GM18499 (cell line): Measurements from ENCODE around the gene LHB.
"Not testable (repeated sequence)": the region's sequence is repeated elsewhere in the genome, so short reads cannot be mapped to it uniquely, and the experiment has no call there.

ENCODE experiments used
- ATAC-seq: cut with Tn5 transposase; IDR thresholded peaks from one replicate; pipeline ENCODE4 v1.9.1; 2021; ENCODE audit warnings: moderate number of reproducible peaks; ENCODE audit not compliant: insufficient read depth, unreplicated experiment

Gene LHB

DNA sequence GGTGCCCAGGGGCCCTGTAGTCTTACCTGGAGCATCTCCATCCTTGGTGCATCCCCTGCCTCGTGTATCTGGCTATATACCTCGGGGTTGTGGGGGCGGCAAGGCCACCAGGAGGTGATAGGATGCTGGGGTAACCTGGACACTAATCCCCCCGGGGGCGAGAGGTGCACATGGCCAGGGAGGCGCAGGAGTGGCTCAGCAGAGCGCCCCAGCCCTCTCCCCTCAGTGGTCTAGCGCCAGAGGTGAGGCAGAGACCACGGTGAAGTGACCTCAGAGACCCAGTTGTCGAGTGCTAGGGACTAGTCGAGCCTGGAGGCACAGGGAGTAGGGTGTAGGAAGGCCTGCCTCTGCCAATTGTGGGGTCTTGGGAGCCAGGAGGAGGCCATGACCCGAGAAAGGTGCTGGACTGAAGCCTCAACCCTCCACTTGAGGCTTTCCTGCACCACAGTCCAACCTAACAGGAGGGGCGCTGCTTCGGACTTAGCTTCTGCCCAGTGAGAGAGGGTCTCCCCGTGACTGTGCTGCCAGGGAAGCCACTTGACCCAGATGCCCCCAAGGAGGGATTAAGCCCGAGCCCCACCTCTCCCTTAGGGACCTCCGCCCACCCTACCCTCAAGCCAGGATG is at the start of gene LHB:
Gene LHB, minus strand, starts transcription at position 51 of the 625 bp plus-strand sequence. Its CDS starts 10 bp downstream, at position 41.
- no peak for ATAC-seq

DNA sequence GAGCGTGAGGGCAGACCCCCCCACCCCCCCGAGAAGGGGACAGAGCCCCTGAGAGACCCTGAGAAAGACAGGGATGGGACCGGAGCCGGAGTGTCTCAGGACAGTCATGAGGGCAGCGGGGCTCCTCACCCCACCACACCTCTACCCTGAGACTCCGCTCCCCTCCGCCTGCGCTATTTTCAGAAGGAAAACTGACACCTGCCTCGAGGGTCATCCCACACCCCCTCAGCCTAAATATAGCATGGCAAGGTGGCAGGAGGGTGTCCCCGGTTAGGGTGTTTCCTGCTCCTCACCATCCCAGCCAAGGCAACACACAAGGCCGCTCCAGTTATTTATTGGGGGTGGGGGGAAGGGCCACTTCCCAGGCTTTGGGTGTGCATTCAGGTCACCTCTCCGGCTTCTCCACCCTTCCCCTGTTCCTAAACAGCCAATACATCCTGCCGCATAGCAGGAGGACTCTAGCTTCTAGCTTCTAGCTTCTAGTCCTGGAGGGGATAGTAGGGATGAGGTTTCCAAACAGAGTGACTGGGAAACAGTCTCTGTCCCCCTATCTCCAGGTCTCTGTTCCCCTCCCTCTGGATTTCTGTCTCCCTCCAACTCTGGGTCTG is 49.1 kb upstream of the LHB start:
- no peak for ATAC-seq

DNA sequence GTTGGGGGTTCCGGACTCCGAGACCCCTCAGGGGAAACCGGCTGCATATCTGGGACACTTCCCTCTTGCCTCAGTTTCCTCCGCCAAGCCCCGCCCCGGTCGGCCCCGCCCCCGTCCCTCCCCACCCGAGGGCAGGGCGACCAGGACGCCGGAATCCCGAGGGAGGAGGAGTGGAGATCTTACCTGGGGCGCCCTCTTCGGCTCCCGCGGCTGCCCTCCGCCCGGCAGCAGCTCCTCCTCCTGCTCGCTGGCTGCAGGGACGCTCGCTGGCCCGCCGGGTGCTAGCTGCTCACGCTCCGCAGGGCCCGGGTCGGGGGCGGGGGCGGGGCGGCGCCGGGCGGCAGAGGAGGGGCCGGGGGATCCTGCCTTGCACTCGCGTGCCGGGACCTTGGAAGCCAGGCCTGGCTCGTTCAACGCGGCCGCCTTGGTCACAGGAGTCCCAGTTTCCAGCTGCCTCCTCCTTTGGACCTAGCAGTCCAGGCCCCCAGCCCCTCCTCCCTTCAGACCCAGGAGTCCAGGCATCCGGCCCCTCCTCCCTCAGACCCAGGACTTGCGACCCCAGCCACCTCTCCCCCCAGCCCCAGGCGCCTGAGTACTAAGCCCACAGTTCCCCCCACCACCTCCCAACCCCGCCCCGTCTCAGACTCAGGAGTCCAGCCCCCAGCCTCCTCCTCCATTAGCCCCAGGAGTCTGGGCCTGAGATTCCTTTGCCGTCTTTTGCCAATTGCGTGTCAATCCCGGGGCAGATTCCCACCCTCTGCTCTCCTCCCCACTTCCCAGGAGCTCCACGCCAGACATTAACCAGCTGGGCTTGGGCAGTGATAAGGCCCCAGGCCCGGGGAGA is 48.1 kb upstream of the LHB start, which contains the start of gene NTF4:
Gene NTF4, minus strand, starts transcription at position 51 of the 844 bp plus-strand sequence. CDS start 2,821 bp downstream, outside the sequence.
- ATAC-seq: no peak

DNA sequence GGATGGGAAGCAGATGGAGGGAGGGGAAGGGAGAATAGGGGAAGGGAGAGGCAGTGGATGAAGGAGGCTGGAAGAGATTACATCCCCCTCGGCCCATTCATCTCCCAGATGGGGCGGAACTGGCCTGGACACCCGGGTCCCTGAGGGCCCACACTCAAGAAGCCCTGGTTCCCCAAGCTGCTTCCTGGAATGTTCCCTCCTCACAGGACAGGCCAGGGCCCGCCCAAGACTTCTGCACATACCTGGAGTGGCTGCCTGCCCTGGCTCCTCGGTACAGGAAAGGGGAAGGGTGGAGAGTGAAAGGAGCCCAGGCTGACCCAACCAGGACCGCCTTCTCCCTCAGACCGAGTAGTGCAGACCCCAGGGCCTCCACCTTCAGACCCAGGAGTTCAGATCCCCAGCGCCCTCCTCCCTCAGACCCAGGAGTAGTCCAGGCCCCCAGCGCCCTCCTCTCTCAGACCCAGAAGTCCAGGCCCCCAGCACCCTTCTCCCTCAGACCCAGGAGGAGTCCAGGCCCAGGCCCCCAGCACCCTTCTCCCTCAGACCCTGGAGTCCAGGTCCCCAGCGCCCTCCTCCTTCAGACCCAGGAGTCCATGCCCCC is 47.2 kb upstream of the LHB start:
- ATAC-seq: no peak

DNA sequence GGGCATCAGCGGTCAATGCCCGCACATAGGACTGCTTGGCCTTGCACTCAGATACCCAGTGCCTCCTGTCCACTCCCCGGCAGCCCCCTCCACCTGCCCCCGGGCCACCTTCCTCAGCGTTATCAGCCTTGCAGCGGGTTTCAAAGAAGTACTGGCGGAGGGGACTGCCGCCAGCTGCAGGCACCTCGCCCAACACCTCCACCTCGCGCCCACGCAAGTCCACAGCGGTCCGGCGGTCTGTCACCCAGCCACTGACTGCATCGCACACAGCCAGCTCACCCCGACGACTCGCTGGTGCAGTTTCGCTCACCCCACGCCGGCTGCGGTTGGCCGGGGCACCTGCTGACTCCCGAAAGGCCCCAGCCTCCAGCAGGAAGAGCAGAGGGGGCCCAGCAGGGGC is 44.6 kb upstream of the LHB start:
- ATAC-seq: no peak

DNA sequence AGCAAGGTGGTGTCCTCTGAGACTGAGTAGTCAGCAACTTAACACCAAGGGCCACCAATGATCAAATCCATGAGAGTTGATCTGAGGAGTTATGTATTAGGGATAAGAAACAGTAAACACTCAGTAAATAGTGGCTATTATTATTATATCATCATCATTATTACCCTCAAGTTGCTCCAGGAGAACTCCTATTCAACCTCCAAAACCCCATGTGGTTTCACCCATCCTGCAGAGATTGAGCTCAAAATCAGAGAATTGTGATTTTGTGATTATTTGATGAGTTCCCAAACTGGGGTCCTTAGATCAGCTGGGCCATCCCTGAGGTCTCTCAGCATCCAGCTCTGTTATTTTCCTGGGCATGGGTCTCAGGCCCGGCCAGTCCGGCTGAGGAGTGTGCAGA is 44.1 kb upstream of the LHB start:
- no peak for ATAC-seq

DNA sequence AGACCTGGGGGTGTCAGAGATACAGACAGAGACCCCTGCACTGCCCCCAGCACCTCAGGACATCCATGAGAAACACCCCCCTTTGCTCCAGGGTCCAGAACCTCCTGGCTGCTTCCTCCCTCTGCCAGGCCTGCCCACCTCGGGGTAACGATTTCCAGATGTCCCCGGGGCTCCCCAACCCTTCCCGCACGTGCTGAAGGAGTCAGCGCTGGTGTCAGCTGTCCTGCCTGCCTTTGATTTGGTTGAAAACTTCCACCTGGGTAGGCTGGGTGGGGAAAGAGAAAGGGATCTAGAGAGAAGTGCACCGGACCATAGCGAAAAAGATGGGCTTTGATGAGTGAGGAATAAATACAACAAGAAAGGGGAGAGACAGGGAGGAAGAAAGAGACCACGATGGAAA is 42.2 kb upstream of the LHB start:
- ATAC-seq: no peak

DNA sequence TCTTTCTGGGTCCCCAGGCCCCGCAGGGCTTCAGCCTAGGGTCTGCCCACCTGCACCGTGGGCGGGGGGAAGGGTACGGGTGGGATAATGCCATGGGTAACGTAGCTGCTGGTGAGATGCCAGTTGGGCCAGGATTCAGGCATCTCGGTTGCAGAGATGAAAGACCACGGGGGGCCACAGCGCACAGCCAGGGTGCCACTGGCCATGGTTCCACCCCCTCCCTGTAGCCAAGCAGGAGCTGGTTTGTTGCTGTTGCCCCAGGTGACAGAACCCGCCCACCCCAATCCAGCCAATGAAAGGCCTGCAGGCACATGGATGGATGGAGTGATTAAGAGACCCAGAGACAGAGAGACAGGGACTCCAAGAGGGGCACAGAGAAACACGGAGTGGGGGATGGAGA is 41.7 kb upstream of the LHB start:
- no peak for ATAC-seq

DNA sequence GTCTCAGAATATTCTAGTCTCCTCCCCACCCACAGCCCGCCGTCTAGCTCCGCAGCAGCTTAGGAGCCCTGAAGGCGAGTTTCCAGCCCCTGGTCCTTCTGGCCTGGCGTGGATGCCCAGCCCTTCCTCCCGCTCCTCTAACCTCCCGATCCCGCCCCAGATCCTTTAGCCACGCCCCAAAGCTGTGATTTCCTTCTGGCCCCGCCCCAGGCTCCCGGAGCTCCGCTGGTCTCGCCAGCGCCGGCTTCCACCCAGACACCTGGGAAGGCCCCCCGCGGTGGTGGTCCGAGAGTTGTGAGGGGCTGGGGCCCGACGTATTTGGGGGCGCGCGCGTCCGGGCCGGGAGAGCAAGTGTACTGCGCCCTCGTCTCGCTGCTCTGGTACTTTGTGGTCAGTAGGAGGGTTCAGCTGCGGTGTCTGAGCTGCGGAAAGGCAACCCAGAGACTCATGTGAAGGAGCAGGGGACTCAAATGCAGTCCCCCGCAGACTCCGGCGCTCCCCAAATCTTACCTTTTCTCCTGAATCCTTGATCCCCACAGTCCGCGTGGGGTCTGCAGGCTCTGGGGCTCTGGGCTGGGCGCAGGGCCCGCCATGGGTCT is 40.8 kb upstream of the LHB start, which contains the start of gene CGB7:
Gene CGB7, minus strand, starts transcription at position 114 of the 599 bp plus-strand sequence. CDS start 2,374 bp downstream, outside the sequence.
- no peak for ATAC-seq

DNA sequence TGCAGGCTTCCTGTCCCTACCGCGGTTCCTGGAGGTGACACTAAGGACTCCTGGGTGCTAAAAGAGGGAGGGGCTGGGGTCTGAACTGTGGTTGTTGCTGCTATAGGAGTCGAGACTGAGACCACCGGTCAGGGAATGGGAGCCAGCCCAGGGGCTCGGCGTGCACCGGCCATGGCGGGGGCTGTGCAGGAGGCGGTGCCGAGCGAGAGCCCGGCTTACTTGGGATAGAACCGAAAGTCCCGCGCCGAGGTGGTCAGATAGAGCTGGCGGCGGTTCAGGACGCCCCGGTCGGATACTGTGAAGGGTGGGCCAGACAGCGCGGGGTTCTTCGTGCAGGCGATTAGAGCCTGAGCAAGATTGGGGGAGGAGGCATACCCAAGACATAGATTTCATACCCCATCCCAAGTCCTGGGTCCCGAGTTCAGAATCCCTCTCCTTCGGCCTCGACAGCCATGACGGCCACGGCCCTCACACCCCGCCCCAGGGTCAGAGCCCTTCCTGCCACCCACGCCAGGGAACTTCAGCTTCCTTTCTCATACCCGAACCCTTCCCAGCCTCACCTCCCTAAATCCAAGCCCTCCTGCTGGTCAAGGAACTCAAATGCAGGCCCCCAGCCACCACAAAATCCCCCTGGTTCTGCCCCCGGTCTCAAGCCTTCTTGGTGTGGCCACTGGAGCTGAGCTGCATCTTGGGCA is 40.2 kb upstream of the LHB start:
- ATAC-seq: not testable (repeated sequence)

DNA sequence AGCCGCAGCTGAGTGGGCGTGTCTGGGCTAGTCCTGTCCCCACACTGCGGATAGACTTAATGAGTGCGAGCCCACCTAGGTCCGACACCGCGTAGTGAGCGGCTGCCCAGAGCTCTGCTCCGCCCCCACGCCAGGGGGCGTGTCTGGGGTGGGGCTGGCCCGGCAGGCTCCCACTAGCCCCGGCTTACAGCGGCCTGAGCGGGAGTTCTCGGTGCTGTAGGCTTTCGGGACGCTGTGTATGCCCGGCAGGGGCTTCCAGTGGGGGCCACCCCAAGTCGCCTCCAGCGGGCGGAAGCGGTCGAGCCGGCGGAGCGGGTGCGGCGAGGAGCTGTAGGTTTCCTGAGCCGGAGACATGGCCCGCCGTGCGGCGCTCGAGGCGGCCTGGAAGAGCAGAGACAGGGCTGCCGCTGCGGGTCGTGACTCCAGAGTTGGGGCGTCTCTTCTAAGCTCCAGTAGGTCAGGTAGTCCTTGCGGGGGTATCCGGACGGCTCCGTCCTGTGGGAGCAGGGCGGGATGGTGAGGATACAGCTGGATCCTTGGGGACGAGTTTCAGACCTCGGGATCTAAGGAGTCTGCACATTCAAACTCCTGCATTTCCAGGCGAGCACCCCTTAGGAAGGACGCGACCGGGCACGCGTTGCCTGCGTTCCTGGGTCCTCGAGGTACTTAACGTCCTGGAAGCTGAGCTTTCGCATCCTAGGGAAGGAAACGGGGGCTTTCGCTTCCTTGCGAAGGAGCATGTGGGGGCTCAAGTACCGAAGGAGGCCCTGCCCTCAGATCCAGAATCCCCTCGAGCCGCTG is 39.4 kb upstream of the LHB start:
- no peak for ATAC-seq

DNA sequence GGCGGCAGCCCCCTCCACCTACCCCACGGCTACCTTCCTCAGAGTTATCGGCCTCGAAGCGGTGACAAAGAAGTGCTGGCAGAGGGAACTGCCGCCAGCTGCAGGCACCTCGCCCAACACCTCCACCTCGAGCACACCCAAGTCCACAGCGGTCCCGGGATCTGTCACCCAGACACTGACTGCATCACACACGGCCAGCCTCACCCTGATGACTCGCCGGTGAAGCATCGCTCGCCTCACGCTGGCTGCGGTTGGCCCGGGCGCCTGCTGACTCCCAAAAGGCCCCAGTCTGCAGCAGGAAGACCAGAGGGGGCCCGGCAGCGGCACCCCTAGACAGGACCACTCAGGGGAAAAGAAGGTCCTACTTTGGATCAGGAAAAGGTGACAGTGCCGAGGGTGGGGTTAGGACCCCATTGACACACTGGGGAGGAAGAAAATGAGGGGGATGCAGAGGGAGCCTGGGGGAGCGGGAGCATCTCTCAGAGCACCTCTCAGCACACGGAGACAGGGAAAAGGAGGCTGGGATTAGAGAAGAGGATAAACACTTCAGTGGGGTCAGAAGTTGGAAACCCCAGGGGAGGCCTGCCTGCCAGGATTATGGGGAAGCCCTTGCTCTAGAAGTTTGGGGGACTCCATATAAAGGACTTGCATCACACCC is 33.6 kb upstream of the LHB start:
- not testable (repeated sequence) for ATAC-seq

DNA sequence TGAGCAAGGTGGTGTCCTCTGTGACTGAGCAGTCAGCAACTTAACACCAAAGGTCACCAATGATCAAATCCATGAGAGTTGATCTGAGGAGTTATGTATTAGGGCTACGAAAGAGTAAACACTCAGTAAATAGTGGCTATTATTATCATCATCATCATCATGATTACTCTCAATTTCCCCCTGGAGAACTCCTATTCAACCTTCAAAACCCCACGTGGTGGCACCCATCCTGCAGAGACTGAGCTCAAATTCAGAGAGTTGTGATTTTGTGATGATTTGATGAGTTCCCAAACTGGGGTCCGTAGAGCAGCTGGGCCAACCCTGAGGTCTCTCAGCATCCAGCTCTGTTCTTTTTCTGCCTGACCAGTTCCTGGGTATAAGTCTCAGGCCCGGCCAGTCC is 32.9 kb upstream of the LHB start:
- not testable (repeated sequence) for ATAC-seq

DNA sequence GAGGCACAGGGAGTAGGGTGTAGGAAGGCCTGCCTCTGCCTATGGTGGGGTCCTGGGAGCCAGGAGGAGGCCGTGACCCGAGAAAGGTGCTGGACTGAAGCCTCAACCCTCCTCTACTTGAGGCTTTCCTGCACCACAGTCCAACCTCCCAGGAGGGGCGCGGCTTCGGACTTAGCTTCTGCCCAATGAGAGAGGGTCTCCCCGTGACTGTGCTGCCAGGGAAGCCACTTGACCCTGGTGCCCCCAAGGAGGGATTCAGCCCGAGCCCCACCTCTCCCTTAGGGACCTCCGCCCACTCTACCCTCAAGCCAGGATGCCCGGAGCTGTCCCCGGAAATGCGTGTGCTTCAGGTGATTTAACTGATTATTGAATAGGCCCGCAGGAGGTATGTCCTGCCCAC is 32.1 kb upstream of the LHB start, which contains the start of gene CGB8:
Gene CGB8, minus strand, starts transcription at position 101 of the 400 bp plus-strand sequence. CDS start 372 bp downstream, outside the sequence.
- not testable (repeated sequence) for ATAC-seq

DNA sequence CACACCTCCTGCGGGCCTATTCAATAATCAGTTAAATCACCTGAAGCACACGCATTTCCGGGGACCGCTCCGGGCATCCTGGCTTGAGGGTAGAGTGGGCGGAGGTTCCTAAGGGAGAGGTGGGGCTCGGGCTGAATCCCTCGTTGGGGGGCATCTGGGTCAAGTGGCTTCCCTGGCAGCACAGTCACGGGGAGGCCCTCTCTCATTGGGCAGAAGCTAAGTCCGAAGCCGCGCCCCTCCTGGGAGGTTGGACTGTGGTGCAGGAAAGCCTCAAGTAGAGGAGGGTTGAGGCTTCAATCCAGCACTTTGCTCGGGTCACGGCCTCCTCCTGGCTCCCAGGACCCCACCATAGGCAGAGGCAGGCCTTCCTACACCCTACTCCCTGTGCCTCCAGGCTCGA is 26.7 kb upstream of the LHB start, which contains the start of gene CGB5:
Gene CGB5, plus strand, starts transcription at position 301 of the 400 bp plus-strand sequence. CDS start 362 bp downstream, outside the sequence.
- ATAC-seq: not testable (repeated sequence)

DNA sequence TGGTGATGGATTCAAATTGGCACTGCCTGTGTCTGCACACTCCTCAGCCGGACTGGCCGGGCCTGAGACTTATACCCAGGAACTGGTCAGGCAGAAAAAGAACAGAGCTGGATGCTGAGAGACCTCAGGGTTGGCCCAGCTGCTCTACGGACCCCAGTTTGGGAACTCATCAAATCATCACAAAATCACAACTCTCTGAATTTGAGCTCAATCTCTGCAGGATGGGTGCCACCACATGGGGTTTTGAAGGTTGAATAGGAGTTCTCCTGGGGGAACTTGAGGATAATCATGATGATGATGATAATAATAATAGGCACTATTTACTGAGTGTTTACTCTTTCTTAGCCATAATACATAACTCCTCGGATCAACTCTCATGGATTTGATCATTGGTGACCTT is 25.8 kb upstream of the LHB start:
- not testable (repeated sequence) for ATAC-seq

DNA sequence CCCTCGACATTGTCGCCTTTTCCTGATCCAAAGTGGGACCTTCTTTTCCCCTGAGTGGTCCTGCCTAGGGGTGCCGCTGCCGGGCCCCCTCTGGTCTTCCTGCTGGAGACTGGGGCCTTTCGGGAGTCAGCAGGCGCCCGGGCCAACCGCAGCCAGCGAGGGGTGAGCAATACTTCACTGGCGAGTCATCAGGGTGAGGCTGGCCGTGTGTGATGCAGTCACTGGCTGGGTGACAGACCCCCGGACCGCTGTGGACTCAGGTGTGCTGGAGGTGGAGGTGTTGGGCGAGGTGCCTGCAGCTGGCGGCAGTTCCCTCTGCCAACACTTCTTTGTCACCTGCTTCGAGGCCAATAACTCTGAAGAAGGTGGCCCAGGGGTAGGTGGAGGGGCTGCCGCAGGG is 25.3 kb upstream of the LHB start:
- ATAC-seq: no peak

DNA sequence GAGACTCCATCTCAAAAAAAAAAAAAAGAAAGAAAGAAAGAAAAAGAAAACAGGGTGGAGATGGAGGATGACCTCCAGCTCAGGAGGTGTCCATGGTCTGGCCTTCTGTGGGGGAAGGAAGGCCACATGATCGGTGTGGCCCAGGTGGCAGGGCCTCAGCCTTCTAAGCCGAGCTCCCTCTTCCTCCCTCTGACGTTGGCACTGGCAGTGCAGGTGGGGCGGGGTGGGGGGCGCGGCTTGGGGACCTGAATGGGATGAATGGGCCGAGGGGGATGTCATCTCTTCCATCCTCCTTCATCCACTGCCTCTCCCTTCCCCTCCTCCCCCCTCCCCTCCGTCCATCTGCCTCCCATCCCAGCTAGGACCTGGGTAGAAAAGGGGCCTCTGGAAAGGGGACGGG is 22.8 kb upstream of the LHB start:
- not testable (repeated sequence) for ATAC-seq
